A549 (cell line): ENCODE data around the gene CMIP.

Source experiments
- CTCF ChIP-seq: fragments of >200 bp; sonication (Bioruptor Twin); formaldehyde crosslinking; IDR thresholded peaks from 3 replicates; pipeline ENCODE4 v1.5.1; 2016
- EP300 ChIP-seq, 2 experiments: fragments of >200 bp; sonication (Bioruptor Twin); formaldehyde crosslinking; IDR thresholded peaks; 2 replicates in 1 of 2; 3 replicates in 1 of 2; pipeline ENCODE4 v1.6.1; 2016 to 2017
- HOXA7 ChIP-seq: fragments of 250-450 bp; sonication (Bioruptor Pico); IDR thresholded peaks from 2 replicates; pipeline ENCODE4 v1.5.0; 2020; ENCODE audit warnings: mild to moderate bottlenecking, moderate library complexity
- KDM5A ChIP-seq: fragments of 200-600 bp; sonication (generic); IDR thresholded peaks from 2 replicates; pipeline ENCODE4 v1.6.1; 2016; ENCODE audit warnings: antibody characterized with exemption, mild to moderate bottlenecking
- POLR2A ChIP-seq: IDR thresholded peaks from 2 replicates; pipeline ENCODE4 v1.6.1; 2012; ENCODE audit warnings: mild to moderate bottlenecking, low read length
- POLR2AphosphoS2 ChIP-seq: conservative IDR thresholded peaks from 2 replicates; pipeline ENCODE4 v1.6.1; 2012; ENCODE audit warnings: low read length, improper control_type of control experiment, inconsistent platforms

GRCh38 chr16:81480606-81481206, 36.1 kb downstream of the CMIP start:
- TF ChIP-seq KDM5A (no peak), POLR2A (no peak), POLR2AphosphoS2 (no peak; the same call in 1 of the 2 replicates), CTCF (no peak), HOXA7 (CRISPR knock-in tag) (no peak), EP300 (IDR thresholded peaks at IDR 0.05) (no peak)
